ENCODE data around the gene TMEM235.
"Not testable (repeated sequence)": the region's sequence is repeated elsewhere in the genome, so short reads cannot be mapped to it uniquely, and the experiment has no call there.

Gene TMEM235

DNA sequence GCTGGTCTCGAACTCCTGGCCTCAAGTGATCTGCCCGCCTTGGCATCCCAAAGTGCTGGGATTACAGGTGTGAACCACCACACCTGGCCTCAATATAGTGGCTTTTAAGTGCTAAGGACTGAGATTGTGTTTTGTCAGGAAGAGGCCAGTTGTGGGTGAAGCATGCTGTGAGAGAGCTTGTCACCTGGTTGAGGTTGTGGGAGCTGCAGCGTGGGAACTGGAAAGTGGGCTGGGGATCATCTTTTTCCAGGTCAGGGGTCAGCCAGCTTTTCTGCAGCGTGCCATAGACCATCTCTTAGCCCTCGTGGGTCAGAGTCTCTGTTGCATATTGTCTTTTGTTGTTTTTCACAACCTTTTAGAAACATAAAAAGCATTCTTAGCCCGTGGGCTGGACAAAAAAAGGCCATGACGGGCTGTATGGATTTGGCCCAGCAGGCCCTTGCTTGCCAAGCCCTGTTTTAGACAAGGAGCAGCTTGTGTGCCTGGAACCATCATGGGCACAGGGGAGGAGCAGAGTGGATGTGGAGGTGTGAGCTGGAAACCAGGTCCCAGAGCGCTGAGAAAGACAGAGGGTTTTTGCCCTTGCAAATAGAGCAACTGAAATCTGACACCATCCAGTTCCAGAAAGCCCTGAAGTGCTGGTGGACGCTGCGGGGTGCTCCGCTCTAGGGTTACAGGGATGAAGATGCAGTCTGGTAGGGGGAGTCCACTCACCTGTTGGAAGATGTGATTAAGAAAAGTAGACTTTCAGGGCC lies 11.9 kb upstream of the TMEM235 start:
- no peak for DNase-seq

DNA sequence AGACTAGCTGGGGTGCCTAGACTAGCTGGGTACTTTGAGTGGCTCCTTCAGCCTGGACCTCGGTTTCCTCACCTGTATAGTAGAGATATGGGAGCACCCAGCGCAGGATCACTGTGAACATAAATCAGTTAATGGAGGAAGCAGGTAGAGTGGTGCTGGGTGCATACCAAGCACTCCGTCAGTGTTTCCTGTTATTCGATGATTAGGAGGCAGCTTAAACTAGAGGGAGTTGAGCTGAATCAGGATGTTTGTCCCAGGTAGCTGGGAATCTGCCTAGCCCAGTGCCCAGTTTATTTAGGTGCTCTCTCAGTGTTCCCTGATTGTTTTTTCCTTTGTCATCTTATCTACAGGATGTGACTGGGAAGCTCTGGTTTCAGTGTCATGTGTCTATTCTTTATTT lies 8.4 kb upstream of the TMEM235 start:
- no peak for DNase-seq

GRCh38 chr17:78223765-78224164 lies 7.7 kb upstream of the TMEM235 start:
- no peak for DNase-seq

DNA sequence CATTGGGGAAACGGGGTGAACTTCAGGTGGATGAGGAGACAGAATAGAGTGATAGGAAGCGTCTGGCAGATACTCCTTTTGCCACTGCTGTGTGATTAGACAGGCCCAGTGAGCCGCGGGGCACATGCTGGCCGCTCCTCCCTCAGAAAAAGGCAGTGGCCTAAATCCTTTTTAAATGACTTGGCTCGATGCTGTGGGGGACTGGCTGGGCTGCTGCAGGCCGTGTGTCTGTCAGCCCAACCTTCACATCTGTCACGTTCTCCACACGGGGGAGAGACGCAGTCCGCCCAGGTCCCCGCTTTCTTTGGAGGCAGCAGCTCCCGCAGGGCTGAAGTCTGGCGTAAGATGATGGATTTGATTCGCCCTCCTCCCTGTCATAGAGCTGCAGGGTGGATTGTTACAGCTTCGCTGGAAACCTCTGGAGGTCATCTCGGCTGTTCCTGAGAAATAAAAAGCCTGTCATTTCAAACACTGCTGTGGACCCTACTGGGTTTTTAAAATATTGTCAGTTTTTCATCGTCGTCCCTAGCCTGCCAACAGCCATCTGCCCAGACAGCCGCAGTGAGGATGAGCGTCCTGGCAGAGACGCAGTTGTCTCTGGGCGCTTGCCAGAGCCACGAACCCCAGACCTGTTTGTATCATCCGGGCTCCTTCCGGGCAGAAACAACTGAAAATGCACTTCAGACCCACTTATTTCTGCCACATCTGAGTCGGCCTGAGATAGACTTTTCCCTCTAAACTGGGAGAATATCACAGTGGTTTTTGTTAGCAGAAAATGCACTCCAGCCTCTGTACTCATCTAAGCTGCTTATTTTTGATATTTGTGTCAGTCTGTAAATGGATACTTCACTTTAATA lies 7.0 kb upstream of the TMEM235 start:
- no peak for DNase-seq

DNA sequence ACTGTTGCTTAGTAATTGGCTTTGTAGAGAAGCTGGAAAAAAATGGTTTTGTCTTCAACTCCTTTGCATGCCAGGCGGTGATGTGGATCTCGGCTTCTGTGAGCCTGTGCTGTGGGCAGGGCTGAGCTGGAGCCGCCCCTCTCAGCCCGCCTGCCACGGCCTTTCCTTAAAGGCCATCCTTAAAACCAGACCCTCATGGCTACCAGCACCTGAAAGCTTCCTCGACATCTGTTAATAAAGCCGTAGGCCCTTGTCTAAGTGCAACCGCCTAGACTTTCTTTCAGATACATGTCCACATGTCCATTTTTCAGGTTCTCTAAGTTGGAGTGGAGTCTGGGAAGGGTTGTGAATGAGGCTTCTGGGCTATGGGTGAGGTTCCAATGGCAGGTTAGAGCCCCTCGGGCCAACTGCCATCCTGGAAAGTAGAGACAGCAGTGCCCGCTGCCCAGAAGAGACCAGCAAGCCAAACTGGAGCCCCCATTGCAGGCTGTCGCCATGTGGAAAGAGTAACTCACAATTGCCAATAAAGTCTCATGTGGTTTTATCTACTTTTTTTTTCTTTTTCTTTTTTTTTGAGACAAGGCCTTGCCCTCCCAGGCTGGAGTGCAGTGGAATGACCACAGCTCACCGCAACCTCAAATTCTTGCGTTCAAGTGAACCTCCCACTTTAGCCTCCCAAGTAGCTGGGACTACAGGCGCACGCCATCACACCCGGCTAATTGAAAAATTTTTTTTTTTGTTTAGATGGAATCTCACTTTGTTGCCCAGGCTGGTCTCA lies 6.2 kb upstream of the TMEM235 start:
- DNase-seq, result no peak

- DNase-seq, result no peak
These were observed 5.2 kb upstream of the TMEM235 start for GRCh38 chr17:78226055-78226758.

DNA sequence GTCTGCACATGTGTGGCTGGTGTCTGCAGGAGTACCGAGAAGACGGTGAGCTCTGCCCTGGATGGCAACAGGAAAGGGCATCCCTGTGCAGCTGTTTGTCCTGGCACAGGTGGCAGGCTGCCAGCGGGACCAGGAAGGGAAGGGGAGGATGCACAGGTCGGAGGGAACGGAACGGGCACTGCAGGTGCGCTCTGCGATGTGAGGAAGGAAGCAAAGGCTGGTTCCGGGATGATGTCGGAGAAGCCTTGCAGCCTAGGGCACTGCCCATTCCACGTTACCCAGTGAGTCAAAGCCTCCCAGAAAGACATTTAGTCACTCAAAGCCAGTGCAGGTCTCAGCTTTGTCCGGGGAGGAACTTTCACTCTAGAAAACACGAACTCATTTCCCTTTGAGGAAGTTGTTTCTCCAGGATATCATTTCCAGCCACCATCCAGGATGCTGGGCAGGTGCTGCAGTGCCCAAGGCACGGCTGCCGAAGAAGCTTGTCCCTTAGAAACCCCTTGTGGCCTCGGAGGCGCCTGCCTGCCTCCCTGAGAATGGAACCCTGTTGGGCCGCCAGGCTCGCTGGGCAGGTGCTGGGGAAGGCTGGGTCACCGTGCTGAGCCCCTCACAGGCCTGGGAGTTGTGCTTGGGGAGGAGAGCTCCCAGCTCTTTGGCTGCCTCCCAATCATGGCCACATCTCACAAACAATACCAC lies 4.5 kb upstream of the TMEM235 start:
- DNase-seq, result no peak

DNA sequence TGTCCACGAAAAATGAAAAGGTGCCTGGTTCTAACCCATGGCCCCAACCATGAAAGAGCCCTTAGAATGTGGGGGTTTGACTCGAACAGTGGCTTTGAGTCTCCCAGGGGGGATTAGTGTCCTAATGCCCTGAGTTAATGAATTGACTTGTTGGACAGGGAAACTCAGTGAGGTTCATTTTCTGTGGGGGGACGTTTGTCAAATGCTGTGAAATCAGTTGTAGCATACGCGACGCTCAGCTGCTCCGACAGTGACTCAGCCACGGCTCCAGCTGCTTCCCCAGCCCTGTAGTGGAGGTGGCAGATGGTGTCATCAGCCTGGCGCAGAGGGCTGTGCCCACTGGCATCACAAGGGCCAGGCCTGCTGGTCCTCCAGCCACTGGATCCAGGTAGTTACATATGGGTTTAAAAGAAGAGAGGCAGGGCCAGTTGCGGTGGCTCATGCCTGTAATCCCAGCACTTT lies 3.9 kb upstream of the TMEM235 start:
- DNase-seq, result no peak

GRCh38 chr17:78228176-78228575 lies 3.3 kb upstream of the TMEM235 start:
- DNase-seq, result no peak

DNA sequence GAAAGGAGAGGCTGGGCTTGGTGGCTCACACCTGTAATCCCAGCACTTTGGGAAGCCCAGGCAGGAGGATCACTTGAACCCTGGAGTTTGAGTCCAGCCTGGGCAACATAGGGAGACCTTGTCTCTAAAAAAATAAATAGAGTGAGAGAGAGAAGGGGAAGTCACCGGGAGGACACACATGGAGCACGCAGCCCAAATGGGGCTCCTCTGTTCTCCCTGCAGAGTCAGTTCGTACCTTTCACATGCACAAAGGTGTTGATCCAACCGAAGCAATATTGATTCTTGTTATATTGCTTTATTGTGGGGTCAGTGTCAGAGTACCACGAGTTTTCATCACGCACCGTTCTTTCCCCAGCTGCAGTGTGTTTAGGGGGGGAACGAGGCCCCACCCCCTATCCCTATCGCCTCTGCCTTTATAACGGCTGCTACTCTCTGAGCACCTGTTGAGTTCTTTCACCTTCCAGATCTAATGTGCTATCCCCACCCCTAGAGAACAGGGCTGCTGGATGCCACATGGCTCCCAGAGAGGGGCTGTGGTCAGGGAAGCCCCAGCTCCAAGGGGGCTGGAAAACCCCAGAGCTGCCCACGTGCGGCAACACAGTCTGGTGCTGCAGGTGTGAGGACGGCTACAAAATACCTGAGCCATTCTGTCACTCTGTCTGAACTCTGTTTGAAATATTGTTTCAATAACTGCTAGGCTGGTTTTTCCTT lies 1.0 kb upstream of the TMEM235 start:
- DNase-seq, result no peak

GRCh38 chr17:78231991-78232858 lies 794 bp downstream of the TMEM235 start:
- no peak for DNase-seq

DNA sequence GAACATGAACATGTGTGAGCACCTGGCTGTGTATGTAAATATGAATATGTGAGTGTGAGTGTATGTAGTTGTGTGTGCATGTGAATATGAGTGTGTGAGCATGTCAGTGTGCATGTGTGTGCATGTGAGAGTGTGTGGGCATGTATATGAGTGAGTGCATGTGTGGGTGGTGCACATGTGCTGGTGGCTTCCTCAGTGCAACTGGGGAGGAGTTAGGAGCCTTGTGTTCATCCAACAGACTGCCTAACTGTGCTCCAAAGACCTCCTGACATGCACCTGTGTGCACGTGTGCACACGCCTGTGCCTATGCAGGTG lies 1.4 kb downstream of the TMEM235 start:
- DNase-seq, result no peak

DNA sequence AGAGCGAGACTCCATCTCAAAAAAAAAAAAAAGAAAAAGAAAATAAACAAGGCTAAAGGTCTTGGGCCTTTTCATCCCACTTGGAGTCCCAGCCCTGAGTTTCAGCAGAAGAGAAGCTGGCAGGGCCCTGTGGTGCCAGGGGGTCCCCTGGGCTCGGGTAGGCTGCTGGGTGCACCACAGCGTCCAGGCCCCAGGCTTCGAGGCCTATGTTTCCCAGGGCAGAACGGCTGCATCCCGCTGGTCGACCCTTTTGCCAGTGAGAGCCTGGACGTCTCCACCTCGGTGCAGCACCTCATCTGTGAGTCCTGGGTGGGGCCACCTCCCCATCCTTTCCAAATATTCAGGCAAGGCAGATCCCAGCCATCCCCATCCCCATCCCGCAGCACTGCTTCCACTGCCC lies 2.2 kb downstream of the TMEM235 start:
- DNase-seq, result no peak

DNA sequence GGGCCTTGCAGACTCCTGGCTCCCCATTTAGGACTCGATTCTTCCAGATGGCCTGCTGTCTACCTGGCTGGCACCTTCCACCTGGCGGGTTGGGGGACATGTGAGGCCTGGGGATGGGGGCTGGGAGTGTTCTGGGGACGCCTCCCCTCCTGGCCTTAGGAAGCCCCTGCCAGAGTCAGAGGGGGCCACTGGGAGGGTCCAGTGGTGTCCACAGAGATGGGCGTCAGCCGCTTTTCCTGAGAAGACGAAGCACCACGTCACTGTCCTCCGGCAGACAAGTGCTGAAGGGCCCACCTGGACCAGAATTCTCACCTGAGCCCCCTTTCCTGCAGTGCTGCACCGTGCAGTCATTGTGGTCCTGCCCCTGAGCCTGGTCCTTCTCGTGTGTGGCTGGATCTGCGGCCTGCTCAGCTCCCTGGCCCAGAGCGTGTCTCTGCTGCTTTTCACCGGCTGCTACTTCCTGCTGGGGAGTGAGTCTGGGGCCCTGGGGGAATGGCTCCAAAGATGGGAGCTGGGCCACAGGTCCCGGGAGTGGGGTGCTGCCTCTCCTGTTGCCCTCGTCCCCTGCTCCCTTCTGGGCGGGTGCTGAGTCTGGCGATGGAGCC lies 2.9 kb downstream of the TMEM235 start:
- DNase-seq, result no peak

- DNase-seq, result not testable (repeated sequence)
These were observed 3.6 kb downstream of the TMEM235 start for GRCh38 chr17:78235022-78235421.

DNA sequence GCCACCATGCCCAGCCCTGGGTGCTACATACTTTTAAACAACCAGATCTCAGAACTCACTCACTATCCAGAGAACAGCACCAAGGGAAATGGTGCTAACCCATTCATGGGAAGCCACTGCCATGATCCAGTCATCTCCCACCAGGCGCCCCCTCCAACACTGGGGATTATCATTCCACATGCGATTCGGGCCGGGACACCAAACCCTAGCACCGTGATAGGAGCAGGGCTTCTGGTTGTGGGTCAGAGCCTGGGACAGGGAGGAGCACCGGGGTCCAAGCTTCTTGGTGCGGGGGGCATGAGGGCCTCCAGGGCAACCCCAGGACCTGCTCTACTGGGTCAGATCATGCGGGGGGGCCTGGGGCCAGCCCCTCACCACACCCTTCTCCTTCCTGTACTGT lies 4.5 kb downstream of the TMEM235 start:
- no peak for DNase-seq

DNA sequence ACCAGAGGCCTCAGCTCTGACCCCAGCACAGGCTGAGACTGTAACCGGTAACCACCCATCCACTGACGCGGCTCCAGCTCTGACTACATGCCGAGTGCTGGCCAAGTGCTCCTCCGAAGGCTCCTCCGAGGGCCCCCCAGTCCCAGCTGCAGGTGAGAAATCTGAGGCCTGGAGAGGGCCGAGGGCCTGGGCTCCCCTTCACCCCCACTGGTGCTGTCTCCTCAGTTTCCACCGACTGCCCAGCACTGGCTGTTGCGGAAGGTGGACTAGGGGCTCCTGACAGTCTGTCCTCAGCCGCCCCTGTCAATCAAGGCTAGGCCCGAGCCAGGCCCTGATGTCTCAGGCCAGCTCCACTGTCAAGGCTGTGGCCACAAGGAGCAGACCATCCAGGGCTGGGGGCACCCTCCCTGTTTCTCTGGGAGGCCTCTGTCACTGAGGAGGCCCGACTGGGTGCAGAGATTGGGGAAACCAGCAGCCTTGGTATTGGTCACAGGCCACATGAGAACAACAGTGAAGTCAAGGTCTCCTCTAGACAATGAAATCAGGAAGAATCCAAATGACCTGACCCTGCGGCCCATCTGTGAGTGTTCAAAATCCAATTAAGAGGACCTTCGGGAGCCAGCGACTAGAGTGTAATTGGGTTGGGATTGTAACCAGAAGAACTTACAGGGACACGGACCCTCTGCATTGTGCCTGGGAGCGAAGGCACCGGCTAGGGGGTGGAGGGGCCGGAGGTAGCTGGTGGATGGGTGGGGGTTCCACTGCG lies 5.1 kb downstream of the TMEM235 start:
- DNase-seq, result no peak

GRCh38 chr17:78237401-78238012 lies 6.1 kb downstream of the TMEM235 start:
- no peak for DNase-seq
